ENCODE measurements around the gene S100A10. TPM values are rescaled to one million over a fixed set of nuclear protein-coding genes. Genes with fewer than 3 reads are reported as not detected.

S100A10 gene
- total RNA-seq, 1 experiment from 2014 or later: 160 TPM

GRCh38 chr1:151984313-151984956, 9.2 kb downstream of the S100A10 start:
- Histone ChIP-seq H3K4me2 (ENCODE audit: insufficient read depth, insufficient read length, low read length) (no peak overlapping the region), H3K56ac (ENCODE audit: insufficient read length, low read depth, low read length) (no peak overlapping the region), H3K4me1 (ENCODE audit: insufficient read depth, low read length) (peaks cover 5% of the 10 kb centered on the region; the same call in 1 of the 2 replicates), H3K9me3 (ENCODE audit: control insufficient read depth, low read depth, low read length) (no peaks in the 10 kb centered on the region), H3K18ac (ENCODE audit: insufficient read length, low read depth, low read length) (no peak overlapping the region), H2BK12ac (ENCODE audit: insufficient read length, low read depth, low read length) (no peak overlapping the region), H3K23me2 (ENCODE audit: insufficient read length, low read depth, low read length, poor library complexity, severe bottlenecking) (no peaks in the 10 kb centered on the region), H4K8ac (replicated peaks; ENCODE audit: insufficient read length, low read depth, low read length) (no peak overlapping the region), H2BK120ac (ENCODE audit: low read depth, low read length, poor library complexity, severe bottlenecking) (no peak overlapping the region), H3K27ac (ENCODE audit: insufficient read length, low read depth, low read length) (no peak overlapping the region), H3T11ph (ENCODE audit: low read length) (no peak overlapping the region), H4K20me1 (ENCODE audit: control insufficient read depth, insufficient read depth, insufficient read length) (no peaks in the 10 kb centered on the region), H4K5ac (ENCODE audit: insufficient read length, low read depth, low read length) (no peak overlapping the region), H3K4ac (ENCODE audit: low read depth, low read length) (no peak overlapping the region), H3K79me1 (ENCODE audit: insufficient read depth, low read depth, low read length, poor library complexity, severe bottlenecking) (no peaks in the 10 kb centered on the region), H2BK15ac (ENCODE audit: low read depth, low read length) (no peak overlapping the region), H3K14ac (ENCODE audit: insufficient read depth, low read length) (no peak overlapping the region), H3K79me2 (ENCODE audit: insufficient read depth, low read length) (peaks cover 7% of the 10 kb centered on the region; the same call in 1 of the 2 replicates), H3K23ac (ENCODE audit: insufficient read length, low read depth, low read length) (no peak overlapping the region), H2BK20ac (ENCODE audit: low read depth, low read length, poor library complexity, severe bottlenecking) (no peak overlapping the region), H2BK5ac (ENCODE audit: insufficient read length, low read length) (no peak overlapping the region), H3K9ac (ENCODE audit: extremely low read depth, insufficient read length, low read length) (no peak overlapping the region), H2AFZ (ENCODE audit: low read length) (no peak overlapping the region), H3K27me3 (ENCODE audit: insufficient read depth, low read length) (no peaks in the 10 kb centered on the region), H4K91ac (ENCODE audit: insufficient read length, low read depth, low read length) (no peak overlapping the region), H2AK5ac (ENCODE audit: insufficient read length, low read length) (no peak overlapping the region)
- Mint-ChIP-seq H3K9me3 (no peaks in the 10 kb centered on the region), H3K36me3 (ENCODE audit: insufficient read depth in 1 of 3, low read depth in 3 of 3) (peaks cover 0 to 46% (median 20%) of the 10 kb centered on the region in 3 experiments; a peak in 6 of 7 replicates), H3K4me1 (peaks cover 22 to 25% of the 10 kb centered on the region in 2 experiments), H3K27me3 (ENCODE audit: low read depth) (no peaks in the 10 kb centered on the region), H3K27ac (no peak overlapping the region), H3K4me3 (no peak overlapping the region)
- no peak for DNase-seq
- WGBS (ENCODE audit: extremely low coverage, insufficient read length, low lambda C conversion rate): no CpG with 5 or more reads among the region's 1 CpG
- TF ChIP-seq CTCF (conservative IDR thresholded peaks at IDR 0.05): no peak

Data from H9 (cell line).